KMS-11 (cell line): Measurements from ENCODE around the gene COA6.

Experiments
- H2AFZ ChIP-seq: fragments of 200-600 bp; sonication (generic); 2 replicates; pipeline ENCODE4 v1.6.1; 2016; ENCODE audit warnings: antibody characterized with exemption, mixed run types, low read depth
- H3K27ac ChIP-seq: fragments of 200-600 bp; sonication (generic); 2 replicates; pipeline ENCODE4 v1.6.1; 2016; ENCODE audit warnings: mild to moderate bottlenecking, mixed run types
- H3K27me3 ChIP-seq: fragments of 200-600 bp; sonication (generic); 2 replicates; pipeline ENCODE4 v1.6.1; 2017; ENCODE audit warnings: mild to moderate bottlenecking, low read depth, mixed run types, moderate library complexity; ENCODE audit not compliant: insufficient read depth
- H3K36me3 ChIP-seq: fragments of 200-600 bp; sonication (generic); 2 replicates; pipeline ENCODE4 v1.6.1; 2017; ENCODE audit warnings: mild to moderate bottlenecking, mixed run types; ENCODE audit not compliant: insufficient read depth
- H3K4me1 ChIP-seq: fragments of 200-600 bp; sonication (generic); 2 replicates; pipeline ENCODE4 v1.6.1; 2016; ENCODE audit warnings: mild to moderate bottlenecking, low read depth, mixed run types; ENCODE audit not compliant: poor library complexity, severe bottlenecking
- H3K4me2 ChIP-seq: fragments of 200-600 bp; sonication (generic); 2 replicates; pipeline ENCODE4 v1.7.0; 2016; ENCODE audit warnings: mild to moderate bottlenecking, mixed run types
- H3K4me3 ChIP-seq: fragments of 200-600 bp; sonication (generic); IDR thresholded peaks from 2 replicates; pipeline ENCODE4 v1.6.1; 2017; ENCODE audit warnings: low read depth, low read length, mixed read lengths; ENCODE audit not compliant: insufficient read depth
- H3K79me2 ChIP-seq: fragments of 200-600 bp; sonication (generic); 2 replicates; pipeline ENCODE4 v1.6.1; 2016; ENCODE audit warnings: low read depth, mixed run types; ENCODE audit not compliant: insufficient read depth
- H3K9ac ChIP-seq: fragments of 200-600 bp; sonication (generic); 2 replicates; pipeline ENCODE4 v1.6.1; 2016; ENCODE audit warnings: mild to moderate bottlenecking, mixed run types
- H4K20me1 ChIP-seq: fragments of 200-600 bp; sonication (generic); 2 replicates; pipeline ENCODE4 v1.6.1; 2016; ENCODE audit warnings: mild to moderate bottlenecking, mixed run types; ENCODE audit not compliant: insufficient read depth
- TF ChIP-seq, protein P1 (sequence below): fragments of 200-600 bp; sonication (generic); conservative IDR thresholded peaks from 2 replicates; pipeline ENCODE4 v1.6.1; 2017; ENCODE audit warnings: low read depth, mild to moderate bottlenecking, antibody characterized with exemption, low read length, moderate library complexity, mixed read lengths

The COA6 gene

GRCh38 chr1:234406871-234407270 lies 33.6 kb downstream of the COA6 start:
- no peak overlapping the region for H3K4me2 ChIP-seq
- no peaks in the 10 kb centered on the region for H3K4me1 ChIP-seq
- no peak overlapping the region for H2AFZ ChIP-seq
- H3K79me2 ChIP-seq, result no peaks in the 10 kb centered on the region
- no peaks in the 10 kb centered on the region for H3K27me3 ChIP-seq
- H3K4me3 ChIP-seq, result no peak overlapping the region
- no peaks in the 10 kb centered on the region; the same call in 1 of the 2 replicates for H3K36me3 ChIP-seq
- H4K20me1 ChIP-seq, result no peaks in the 10 kb centered on the region
- no peak overlapping the region for H3K9ac ChIP-seq
- H3K27ac ChIP-seq, result no peak overlapping the region
- TF ChIP-seq, protein P1, sequence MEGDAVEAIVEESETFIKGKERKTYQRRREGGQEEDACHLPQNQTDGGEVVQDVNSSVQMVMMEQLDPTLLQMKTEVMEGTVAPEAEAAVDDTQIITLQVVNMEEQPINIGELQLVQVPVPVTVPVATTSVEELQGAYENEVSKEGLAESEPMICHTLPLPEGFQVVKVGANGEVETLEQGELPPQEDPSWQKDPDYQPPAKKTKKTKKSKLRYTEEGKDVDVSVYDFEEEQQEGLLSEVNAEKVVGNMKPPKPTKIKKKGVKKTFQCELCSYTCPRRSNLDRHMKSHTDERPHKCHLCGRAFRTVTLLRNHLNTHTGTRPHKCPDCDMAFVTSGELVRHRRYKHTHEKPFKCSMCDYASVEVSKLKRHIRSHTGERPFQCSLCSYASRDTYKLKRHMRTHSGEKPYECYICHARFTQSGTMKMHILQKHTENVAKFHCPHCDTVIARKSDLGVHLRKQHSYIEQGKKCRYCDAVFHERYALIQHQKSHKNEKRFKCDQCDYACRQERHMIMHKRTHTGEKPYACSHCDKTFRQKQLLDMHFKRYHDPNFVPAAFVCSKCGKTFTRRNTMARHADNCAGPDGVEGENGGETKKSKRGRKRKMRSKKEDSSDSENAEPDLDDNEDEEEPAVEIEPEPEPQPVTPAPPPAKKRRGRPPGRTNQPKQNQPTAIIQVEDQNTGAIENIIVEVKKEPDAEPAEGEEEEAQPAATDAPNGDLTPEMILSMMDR, result no peak

- no peak overlapping the region for H3K9ac ChIP-seq
- no peaks in the 10 kb centered on the region for H4K20me1 ChIP-seq
- no peak overlapping the region for H3K27ac ChIP-seq
- no peaks in the 10 kb centered on the region for H3K4me1 ChIP-seq
- TF ChIP-seq, protein P1, result no peak
- no peaks in the 10 kb centered on the region for H3K79me2 ChIP-seq
- H3K27me3 ChIP-seq, result no peaks in the 10 kb centered on the region
- H3K36me3 ChIP-seq, result no peaks in the 10 kb centered on the region; the same call in 1 of the 2 replicates
- no peak overlapping the region for H3K4me3 ChIP-seq
- no peak overlapping the region for H2AFZ ChIP-seq
- H3K4me2 ChIP-seq, result no peak overlapping the region
These were observed 35.5 kb downstream of the COA6 start for GRCh38 chr1:234408757-234409156.

- Histone ChIP-seq H2AFZ (no peak overlapping the region), H3K79me2 (no peaks in the 10 kb centered on the region)
- TF ChIP-seq, protein P1, result no peak
These were observed 36.1 kb downstream of the COA6 start for GRCh38 chr1:234409328-234409727.

DNA sequence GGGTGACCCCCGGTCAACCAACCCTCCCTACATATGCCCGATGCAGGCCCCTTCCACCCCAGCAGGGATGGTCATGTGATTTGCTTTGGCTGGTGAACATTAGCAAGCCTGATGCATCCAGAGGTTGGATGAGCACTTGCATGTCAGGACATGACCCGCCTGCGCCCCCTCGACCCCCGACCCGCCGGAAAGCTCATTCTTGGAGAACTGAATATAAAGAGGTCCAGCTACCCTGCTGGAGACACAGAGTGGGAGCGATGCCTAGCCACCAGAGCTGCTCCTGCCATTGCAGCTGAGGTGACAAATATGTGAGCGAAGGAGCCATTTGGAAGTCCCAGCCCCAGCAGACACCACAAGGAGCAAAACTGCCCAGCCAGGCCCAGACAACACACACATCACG lies 39.6 kb downstream of the COA6 start:
- no peaks in the 10 kb centered on the region for H3K79me2 ChIP-seq
- no peaks in the 10 kb centered on the region for H3K4me1 ChIP-seq
- no peak overlapping the region for H3K4me2 ChIP-seq
- no peak overlapping the region for H3K4me3 ChIP-seq
- no peak overlapping the region for H2AFZ ChIP-seq
- no peaks in the 10 kb centered on the region for H4K20me1 ChIP-seq
- H3K9ac ChIP-seq, result no peak overlapping the region
- peaks cover 4% of the 10 kb centered on the region; the same call in 1 of the 2 replicates for H3K36me3 ChIP-seq
- TF ChIP-seq, protein P1, result no peak
- no peaks in the 10 kb centered on the region for H3K27me3 ChIP-seq
- no peak overlapping the region for H3K27ac ChIP-seq

More at GRCh38 chr1:234409328-234409727, 36.1 kb downstream of the COA6 start:
- Histone ChIP-seq H4K20me1 (no peaks in the 10 kb centered on the region), H3K4me2 (no peak overlapping the region), H3K27ac (no peak overlapping the region), H3K9ac (no peak overlapping the region), H3K36me3 (no peaks in the 10 kb centered on the region; the same call in 1 of the 2 replicates), H3K4me3 (no peak overlapping the region), H3K27me3 (no peaks in the 10 kb centered on the region), H3K4me1 (no peaks in the 10 kb centered on the region)

GRCh38 chr1:234413485-234413884 lies 40.2 kb downstream of the COA6 start:
- no peaks in the 10 kb centered on the region for H3K79me2 ChIP-seq
- no peaks in the 10 kb centered on the region for H4K20me1 ChIP-seq
- H3K4me2 ChIP-seq, result no peak overlapping the region
- no peak overlapping the region for H3K27ac ChIP-seq
- peaks cover 4% of the 10 kb centered on the region; the same call in 1 of the 2 replicates for H3K36me3 ChIP-seq
- H3K4me3 ChIP-seq, result no peak overlapping the region
- TF ChIP-seq, protein P1, result no peak
- H3K27me3 ChIP-seq, result no peaks in the 10 kb centered on the region
- H2AFZ ChIP-seq, result no peak overlapping the region
- H3K9ac ChIP-seq, result no peak overlapping the region
- no peaks in the 10 kb centered on the region for H3K4me1 ChIP-seq
